ENCODE data around the gene ACO2.

DNA sequence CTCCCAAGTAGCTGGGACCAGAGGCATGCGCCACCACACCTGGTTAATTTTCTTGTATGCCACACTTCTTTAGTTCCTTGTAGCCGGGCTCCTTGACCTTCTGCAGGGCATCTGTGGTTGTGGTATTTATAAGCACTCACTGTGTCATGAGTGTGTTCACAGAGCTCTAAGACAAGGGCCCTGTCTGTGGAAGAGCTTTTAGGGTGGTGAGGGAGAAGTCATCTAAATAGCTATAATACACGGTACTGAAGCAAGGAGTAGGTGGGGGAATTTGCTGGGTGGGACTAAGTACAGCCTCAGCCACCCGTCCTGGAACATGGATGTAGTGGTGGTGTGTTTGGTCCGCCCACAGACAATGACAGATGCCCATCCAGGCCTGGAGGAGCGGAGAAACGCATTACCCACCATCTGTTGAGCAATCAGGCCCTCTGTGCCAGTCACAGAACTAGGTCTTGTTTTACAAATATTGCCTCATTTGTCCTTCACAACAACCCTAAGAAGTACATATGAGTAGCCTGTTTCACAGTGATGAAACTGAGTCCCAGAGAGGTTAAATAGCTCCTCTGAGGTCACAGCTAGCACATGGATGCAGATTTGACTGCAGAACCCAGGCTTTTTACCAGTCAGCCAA, 10.1 kb downstream of the ACO2 start:
- TF ChIP-seq CTCF (conservative IDR thresholded peaks at IDR 0.05; ENCODE audit: low read length), result no peak
- TF ChIP-seq EZH2phosphoT487 (IDR thresholded peaks at IDR 0.05; ENCODE audit: borderline replicate concordance, low read depth, low read length), result no peak

All from OCI-LY7 (cell line).